Measurements from ENCODE around the gene CCDC12.

Gene CCDC12

DNA sequence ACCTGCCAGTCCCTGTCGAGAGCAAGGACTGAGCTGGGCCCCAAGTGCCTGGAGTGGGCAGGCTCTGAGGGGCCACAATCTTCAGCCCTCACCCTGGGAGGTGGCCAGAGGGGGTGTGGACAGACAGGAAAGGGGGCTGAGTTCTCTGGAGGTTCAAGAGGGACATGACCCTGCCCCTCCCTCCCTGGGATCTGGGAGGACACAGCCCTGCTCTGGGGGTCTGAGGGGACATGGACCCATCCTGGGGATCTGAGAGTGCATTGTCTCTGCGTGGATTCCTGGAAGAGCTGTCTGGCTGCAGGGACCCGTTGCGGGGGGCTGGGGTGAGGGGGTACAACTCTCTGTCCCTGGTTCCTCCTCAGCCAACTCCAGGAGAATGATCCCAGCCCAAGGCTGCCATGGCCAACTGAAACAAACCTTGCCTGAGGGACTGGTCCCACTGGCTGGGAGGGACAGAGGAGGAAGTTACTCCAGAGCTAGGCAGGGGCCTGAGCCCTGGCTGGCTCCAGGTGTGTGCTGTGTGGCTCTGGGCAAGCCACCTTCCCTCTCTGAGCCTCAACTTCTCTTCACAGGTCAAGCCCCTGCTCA is 70.0 kb downstream of the CCDC12 start:
- Histone ChIP-seq H3K4me1 (ENCODE audit: low read depth, poor library complexity, severe bottlenecking) (no peaks in the 10 kb centered on the region), H3K27me3 (ENCODE audit: insufficient read depth, low read depth) (no peaks in the 10 kb centered on the region), H2AFZ (ENCODE audit: low read depth) (no peak overlapping the region), H4K20me1 (ENCODE audit: insufficient read depth) (no peaks in the 10 kb centered on the region), H3K36me3 (ENCODE audit: insufficient read depth) (no peaks in the 10 kb centered on the region), H3K79me2 (ENCODE audit: insufficient read depth, low read depth) (no peaks in the 10 kb centered on the region), H3K4me3 (IDR thresholded peaks at IDR 0.05; ENCODE audit: insufficient read depth, low read depth, low read length) (no peak overlapping the region), H3K27ac (no peak overlapping the region), H3K4me2 (no peak overlapping the region), H3K9ac (no peak overlapping the region)
- TF ChIP-seq, protein P1, sequence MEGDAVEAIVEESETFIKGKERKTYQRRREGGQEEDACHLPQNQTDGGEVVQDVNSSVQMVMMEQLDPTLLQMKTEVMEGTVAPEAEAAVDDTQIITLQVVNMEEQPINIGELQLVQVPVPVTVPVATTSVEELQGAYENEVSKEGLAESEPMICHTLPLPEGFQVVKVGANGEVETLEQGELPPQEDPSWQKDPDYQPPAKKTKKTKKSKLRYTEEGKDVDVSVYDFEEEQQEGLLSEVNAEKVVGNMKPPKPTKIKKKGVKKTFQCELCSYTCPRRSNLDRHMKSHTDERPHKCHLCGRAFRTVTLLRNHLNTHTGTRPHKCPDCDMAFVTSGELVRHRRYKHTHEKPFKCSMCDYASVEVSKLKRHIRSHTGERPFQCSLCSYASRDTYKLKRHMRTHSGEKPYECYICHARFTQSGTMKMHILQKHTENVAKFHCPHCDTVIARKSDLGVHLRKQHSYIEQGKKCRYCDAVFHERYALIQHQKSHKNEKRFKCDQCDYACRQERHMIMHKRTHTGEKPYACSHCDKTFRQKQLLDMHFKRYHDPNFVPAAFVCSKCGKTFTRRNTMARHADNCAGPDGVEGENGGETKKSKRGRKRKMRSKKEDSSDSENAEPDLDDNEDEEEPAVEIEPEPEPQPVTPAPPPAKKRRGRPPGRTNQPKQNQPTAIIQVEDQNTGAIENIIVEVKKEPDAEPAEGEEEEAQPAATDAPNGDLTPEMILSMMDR (conservative IDR thresholded peaks at IDR 0.05; ENCODE audit: low read depth, low read length), result no peak

DNA sequence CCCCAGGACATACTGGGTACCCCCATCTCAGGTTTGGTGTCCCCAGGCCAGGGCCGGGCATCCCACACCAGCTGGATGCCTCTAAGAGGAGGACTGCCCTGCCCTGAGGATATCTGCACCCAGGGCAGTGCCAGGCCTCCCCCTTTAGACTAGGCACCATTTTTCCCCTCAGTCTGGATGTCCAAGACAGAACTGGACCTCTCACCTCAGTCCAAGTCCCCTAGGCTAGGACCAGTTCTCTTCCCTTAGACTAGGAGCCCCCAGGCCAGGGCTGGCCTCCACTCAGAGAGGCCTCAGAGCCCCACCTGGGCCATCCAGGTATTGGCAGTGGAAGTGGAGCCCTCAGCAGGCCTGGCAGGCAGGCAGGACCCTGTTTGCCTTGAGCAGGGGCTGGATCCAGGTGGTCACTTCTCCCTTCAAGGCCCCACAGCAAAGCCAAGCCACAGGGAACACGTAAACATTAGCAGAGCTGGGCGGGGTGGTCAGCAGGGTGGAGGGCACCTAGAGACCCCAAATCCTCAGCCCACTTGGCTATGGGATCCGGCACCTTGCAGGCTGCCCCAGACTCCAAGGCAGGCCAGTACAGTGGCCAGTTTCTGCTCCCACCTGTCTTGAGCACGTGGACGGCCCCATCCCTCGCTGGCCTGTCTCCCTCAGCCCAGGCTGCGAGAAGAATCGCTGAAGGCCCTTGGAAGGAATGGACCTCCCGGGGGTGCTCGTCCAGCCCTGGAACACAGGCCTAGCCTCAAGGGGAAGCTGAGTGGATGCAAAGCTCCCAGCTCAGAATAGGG is 70.7 kb downstream of the CCDC12 start:
- H3K9ac ChIP-seq, result no peak overlapping the region
- H2AFZ ChIP-seq (ENCODE audit: low read depth), result no peak overlapping the region
- no peak overlapping the region for H3K4me2 ChIP-seq
- H3K4me1 ChIP-seq (ENCODE audit: low read depth, poor library complexity, severe bottlenecking), result no peaks in the 10 kb centered on the region
- H4K20me1 ChIP-seq (ENCODE audit: insufficient read depth), result no peaks in the 10 kb centered on the region
- TF ChIP-seq, protein P1 (conservative IDR thresholded peaks at IDR 0.05; ENCODE audit: low read depth, low read length), result no peak
- H3K36me3 ChIP-seq (ENCODE audit: insufficient read depth), result no peaks in the 10 kb centered on the region
- H3K27me3 ChIP-seq (ENCODE audit: insufficient read depth, low read depth), result no peaks in the 10 kb centered on the region
- H3K27ac ChIP-seq, result no peak overlapping the region
- no peak overlapping the region for H3K4me3 ChIP-seq (IDR thresholded peaks at IDR 0.05; ENCODE audit: insufficient read depth, low read depth, low read length)
- no peaks in the 10 kb centered on the region for H3K79me2 ChIP-seq (ENCODE audit: insufficient read depth, low read depth)

DNA sequence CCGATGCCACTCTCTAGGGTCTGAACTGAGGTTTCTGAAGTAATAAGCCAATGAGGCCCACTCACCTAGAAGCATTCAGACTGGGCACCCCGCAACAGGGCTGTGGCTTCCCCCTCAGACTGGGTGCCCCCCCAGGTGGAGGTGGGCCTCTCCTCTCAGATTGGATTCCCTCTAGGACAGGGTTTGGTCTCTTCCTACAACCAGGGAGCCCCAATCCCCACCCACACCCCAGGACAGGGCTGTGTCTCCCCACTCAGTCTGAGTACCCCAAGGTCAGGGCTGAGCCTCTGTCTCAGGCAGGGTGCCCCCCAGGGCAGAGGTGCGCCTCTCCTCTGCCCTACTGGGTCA is 71.4 kb downstream of the CCDC12 start:
- no peak overlapping the region for H2AFZ ChIP-seq (ENCODE audit: low read depth)
- no peak overlapping the region for H3K9ac ChIP-seq
- no peaks in the 10 kb centered on the region for H4K20me1 ChIP-seq (ENCODE audit: insufficient read depth)
- TF ChIP-seq, protein P1 (conservative IDR thresholded peaks at IDR 0.05; ENCODE audit: low read depth, low read length), result no peak
- no peak overlapping the region for H3K4me3 ChIP-seq (IDR thresholded peaks at IDR 0.05; ENCODE audit: insufficient read depth, low read depth, low read length)
- H3K4me1 ChIP-seq (ENCODE audit: low read depth, poor library complexity, severe bottlenecking), result no peaks in the 10 kb centered on the region
- H3K27ac ChIP-seq, result no peak overlapping the region
- H3K27me3 ChIP-seq (ENCODE audit: insufficient read depth, low read depth), result no peaks in the 10 kb centered on the region
- H3K36me3 ChIP-seq (ENCODE audit: insufficient read depth), result no peaks in the 10 kb centered on the region
- H3K79me2 ChIP-seq (ENCODE audit: insufficient read depth, low read depth), result no peaks in the 10 kb centered on the region
- H3K4me2 ChIP-seq, result no peak overlapping the region

DNA sequence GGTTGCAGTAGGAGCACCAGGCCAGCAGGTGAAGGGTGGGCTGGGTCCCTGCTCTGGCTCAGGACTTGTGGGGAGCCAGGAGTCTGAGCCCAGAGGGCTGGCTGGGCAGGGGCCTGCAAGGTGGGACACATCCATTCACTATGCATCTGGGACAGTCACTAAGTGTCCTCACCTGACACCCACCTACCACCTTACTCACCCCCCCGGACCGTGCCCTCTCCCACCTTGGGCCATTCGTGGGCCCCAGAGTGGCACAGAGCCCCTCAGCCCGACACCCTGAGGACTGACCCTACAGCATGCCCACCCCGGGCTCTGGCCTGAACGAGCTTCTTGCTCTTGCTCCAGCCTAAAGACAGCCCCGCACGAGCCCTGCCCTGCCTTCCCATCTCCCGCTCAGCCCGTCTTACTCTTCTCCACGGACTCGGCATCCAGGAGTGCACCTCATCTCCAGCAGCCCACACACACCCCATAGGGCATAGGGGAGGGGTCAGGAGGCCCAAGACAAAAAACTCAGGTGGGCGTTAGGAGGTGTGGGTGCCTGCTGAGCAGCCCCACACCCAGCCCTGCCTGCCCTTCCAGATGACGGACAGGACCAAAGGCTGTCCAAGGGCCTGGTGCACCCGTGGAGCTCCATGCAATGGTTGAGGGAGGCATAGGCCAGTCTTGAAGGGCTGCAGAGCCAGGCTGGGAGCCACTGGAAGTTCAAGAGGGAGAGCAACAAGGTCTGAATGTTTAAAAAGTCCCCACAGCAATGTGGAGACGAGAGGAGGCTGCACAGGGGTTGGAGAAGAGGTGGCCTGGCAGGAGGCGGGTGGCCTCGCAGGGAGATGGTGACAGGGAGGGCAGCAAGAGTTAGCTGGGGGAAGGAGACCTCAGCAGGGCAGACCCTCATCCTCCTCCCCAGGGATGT is 72.0 kb downstream of the CCDC12 start:
- H3K27ac ChIP-seq, result no peak overlapping the region
- H3K4me1 ChIP-seq (ENCODE audit: low read depth, poor library complexity, severe bottlenecking), result no peaks in the 10 kb centered on the region
- no peaks in the 10 kb centered on the region for H3K79me2 ChIP-seq (ENCODE audit: insufficient read depth, low read depth)
- no peak overlapping the region for H3K4me3 ChIP-seq (IDR thresholded peaks at IDR 0.05; ENCODE audit: insufficient read depth, low read depth, low read length)
- no peaks in the 10 kb centered on the region for H3K27me3 ChIP-seq (ENCODE audit: insufficient read depth, low read depth)
- no peak overlapping the region for H3K9ac ChIP-seq
- TF ChIP-seq, protein P1 (conservative IDR thresholded peaks at IDR 0.05; ENCODE audit: low read depth, low read length), result no peak
- no peak overlapping the region for H3K4me2 ChIP-seq
- H4K20me1 ChIP-seq (ENCODE audit: insufficient read depth), result no peaks in the 10 kb centered on the region
- no peaks in the 10 kb centered on the region for H3K36me3 ChIP-seq (ENCODE audit: insufficient read depth)
- H2AFZ ChIP-seq (ENCODE audit: low read depth), result no peak overlapping the region
